CD8-positive, alpha-beta memory T cell (primary cell): ENCODE results near the gene DNAH3. TPM values are rescaled to one million over a fixed set of nuclear protein-coding genes. Genes with fewer than 3 reads are reported as not detected.

Experiments
- CTCF ChIA-PET: fragments of 350-600 bp; sonication (Branson Sonifier 250); formaldehyde crosslinking; loops from one replicate; lab custom pipeline; 2021; ENCODE audit warnings: antibody characterized with exemption; lab: Charles Lee
- POLR2A ChIA-PET: fragments of 350-600 bp; sonication (Branson Sonifier 250); formaldehyde crosslinking; loops from one replicate; lab custom pipeline; 2021; ENCODE audit warnings: antibody characterized with exemption; lab: Charles Lee
- DNase-seq, 5 donors: peaks; one replicate each; pipeline versions ENCODE4 v3.0.0 to v3.0.0-alpha.2; 2020 to 2022; ENCODE audit warnings: mixed read lengths in 1 of 5
- H3K27ac ChIP-seq: one replicate; pipeline ENCODE4 v1.7.0; 2013; ENCODE audit warnings: low read depth, mild to moderate bottlenecking, low read length, moderate library complexity
- H3K27me3 ChIP-seq: 2 replicates; pipeline ENCODE4 v1.7.0; 2013; ENCODE audit warnings: low read length, mild to moderate bottlenecking; ENCODE audit not compliant: insufficient read depth, poor library complexity, severe bottlenecking
- H3K36me3 ChIP-seq: 2 replicates; pipeline ENCODE4 v1.7.0; 2013; ENCODE audit warnings: mild to moderate bottlenecking, low read length, moderate library complexity; ENCODE audit not compliant: insufficient read depth
- H3K4me1 ChIP-seq: 2 replicates; pipeline ENCODE4 v1.7.0; 2013; ENCODE audit warnings: mild to moderate bottlenecking, low read length, moderate library complexity; ENCODE audit not compliant: insufficient read depth
- H3K4me3 ChIP-seq: 2 replicates; pipeline ENCODE4 v1.7.0; 2013; ENCODE audit warnings: mild to moderate bottlenecking, low read length
- H3K9me3 ChIP-seq: 2 replicates; pipeline ENCODE4 v1.7.0; 2013; ENCODE audit warnings: mild to moderate bottlenecking, low read length
- H3K27ac Mint-ChIP-seq, 8 donors: one replicate each; pipeline ENCODE4 v1.8.0; 2020 to 2021; ENCODE audit warnings: mixed read lengths in 8 of 8, mild to moderate bottlenecking in 6 of 8, inconsistent platforms in 3 of 8, moderate library complexity in 3 of 8
- H3K27me3 Mint-ChIP-seq, 2 donors: one replicate each; pipeline ENCODE4 v1.8.0; 2020 to 2021; ENCODE audit warnings: mixed read lengths in 2 of 2, mild to moderate bottlenecking in 1 of 2, moderate library complexity in 1 of 2
- H3K36me3 Mint-ChIP-seq, 3 donors: one replicate each; pipeline ENCODE4 v1.8.0; 2020 to 2021; ENCODE audit warnings: mixed read lengths in 3 of 3, inconsistent platforms in 1 of 3, mild to moderate bottlenecking in 1 of 3
- H3K4me1 Mint-ChIP-seq, 3 donors: one replicate each; pipeline ENCODE4 v1.8.0; 2020 to 2021; ENCODE audit warnings: mixed read lengths in 3 of 3, inconsistent platforms in 1 of 3, mild to moderate bottlenecking in 1 of 3
- H3K4me3 Mint-ChIP-seq, 7 donors: one replicate each; pipeline ENCODE4 v1.8.0; 2020 to 2021; ENCODE audit warnings: mixed read lengths in 7 of 7, mild to moderate bottlenecking in 6 of 7, moderate library complexity in 4 of 7, inconsistent platforms in 2 of 7
- H3K9me3 Mint-ChIP-seq, 5 donors: one replicate each; pipeline ENCODE4 v1.8.0; 2020 to 2022; ENCODE audit warnings: mixed read lengths in 5 of 5, mild to moderate bottlenecking in 3 of 5, moderate library complexity in 2 of 5, inconsistent platforms in 1 of 5
- polyA plus RNA-seq: library from polyadenylated mRNA; unstranded; fragments of 300-500 nt; fragmentation: Illumina TruSeq; gene quantifications from one replicate; pipeline ENCODE4 v1.2.3, GENCODE V29; 2021
- total RNA-seq, 2 experiments: library from RNA; stranded (reverse); gene quantifications; one replicate each; pipeline ENCODE4 v1.2.3, GENCODE V29; 2021

The DNAH3 gene
- total and polyA plus RNA-seq, 3 experiments from 2014 or later = not detected

DNA sequence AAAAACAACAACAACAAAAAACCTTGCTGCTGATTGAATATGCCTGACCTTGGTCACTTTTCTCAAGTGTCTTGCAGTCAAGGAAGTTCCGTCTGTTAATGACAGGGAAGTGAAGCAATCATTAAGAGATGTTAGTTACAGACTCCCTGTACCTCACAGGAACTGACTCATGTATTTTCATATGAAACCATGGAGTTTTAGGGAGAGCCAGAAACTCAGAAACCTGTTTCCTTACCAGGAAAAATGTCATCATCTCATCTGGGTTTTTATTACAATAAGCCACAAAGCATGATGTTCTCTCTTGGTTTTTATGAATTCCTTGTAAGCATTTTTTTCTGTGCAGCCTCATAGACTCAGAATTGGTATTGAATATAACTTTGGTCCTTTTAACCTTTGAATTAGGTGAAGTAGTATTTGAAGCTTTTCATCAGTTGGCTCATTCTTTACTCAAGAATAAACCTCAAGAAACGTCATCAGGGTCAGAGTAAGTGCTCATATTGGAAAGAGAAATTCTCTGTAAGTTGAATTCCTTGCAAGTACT, 239.8 kb downstream of the DNAH3 start:
- ChIA-PET CTCF (no interaction called here), POLR2A (no interaction called here)
- Mint-ChIP-seq H3K4me3 (no peak overlapping the region), H3K4me1 (peaks cover 2 to 15% (median 8%) of the 10 kb centered on the region in 3 donors), H3K27me3 (no peaks in the 10 kb centered on the region), H3K9me3 (no peaks in the 10 kb centered on the region), H3K36me3 (peaks cover 0 to 5% (median 0%) of the 10 kb centered on the region in 3 donors), H3K27ac (peak overlapping the region in 1 of 8 donors; percentile 69)
- no peak overlapping the region for H3K4me3 ChIP-seq
- no peaks in the 10 kb centered on the region for H3K4me1 ChIP-seq
- no peaks in the 10 kb centered on the region for H3K9me3 ChIP-seq
- H3K27ac ChIP-seq = peak overlapping the region; percentile 17
- no peaks in the 10 kb centered on the region for H3K27me3 ChIP-seq
- H3K36me3 ChIP-seq = no peaks in the 10 kb centered on the region
- DNase-seq = no peak

DNA sequence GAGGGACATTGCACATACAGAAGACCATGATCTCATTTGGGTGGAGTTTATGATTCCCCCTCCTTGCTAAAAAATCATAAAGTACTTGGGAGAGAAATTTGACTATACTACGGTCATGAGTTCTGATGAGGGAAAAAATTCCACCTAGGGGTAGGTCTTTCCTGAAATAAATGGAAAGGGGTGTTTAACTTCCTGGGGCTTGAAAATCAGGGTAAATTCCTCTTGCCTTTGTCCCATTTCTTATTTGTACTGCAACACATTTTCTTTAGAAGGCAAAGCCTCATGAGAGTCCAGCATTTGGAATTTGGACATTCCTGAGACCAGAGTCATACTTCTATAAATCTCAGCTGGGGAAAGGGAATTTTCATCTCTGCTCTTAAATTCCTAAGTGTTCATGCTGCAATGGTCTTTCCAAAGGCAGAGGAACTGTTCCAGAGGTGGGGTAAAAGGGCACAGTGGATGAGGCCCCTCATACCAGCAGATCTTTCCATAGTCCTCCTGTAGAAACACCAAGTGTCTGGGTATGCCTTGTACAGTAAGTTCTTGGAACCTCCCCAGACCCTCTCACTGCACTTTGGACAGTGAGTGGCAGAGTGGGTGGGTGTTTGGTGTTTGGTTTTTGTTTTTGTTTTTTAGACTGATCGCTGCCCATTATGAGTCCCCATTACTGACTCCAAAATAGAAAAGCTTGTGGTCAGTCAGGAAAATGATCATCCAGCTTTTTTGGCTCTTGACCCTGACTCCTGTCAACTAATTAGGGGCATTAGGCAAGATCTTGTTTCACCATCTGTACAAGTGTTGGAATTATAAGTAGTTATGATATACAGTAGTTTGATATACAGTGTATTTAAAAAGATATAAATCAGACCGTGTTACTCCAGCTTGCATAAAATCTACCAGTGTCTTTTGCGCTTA, 244.0 kb downstream of the DNAH3 start:
- H3K9me3 Mint-ChIP-seq = peaks cover 0 to 1% (median 0%) of the 10 kb centered on the region in 5 donors
- no peak overlapping the region for H3K4me3 Mint-ChIP-seq
- H3K4me1 Mint-ChIP-seq = peaks cover 33 to 55% (median 47%) of the 10 kb centered on the region in 3 donors
- peak overlapping the region in 3 of 8 donors; percentile 25 to 96 (median 62) for H3K27ac Mint-ChIP-seq
- Histone ChIP-seq H3K27ac (no peak overlapping the region), H3K4me1 (peaks cover 28% of the 10 kb centered on the region), H3K4me3 (no peak overlapping the region), H3K9me3 (no peaks in the 10 kb centered on the region), H3K27me3 (no peaks in the 10 kb centered on the region), H3K36me3 (no peaks in the 10 kb centered on the region)
- H3K36me3 Mint-ChIP-seq = no peaks in the 10 kb centered on the region
- POLR2A ChIA-PET = no interaction called here
- no peak for DNase-seq
- CTCF ChIA-PET = no interaction called here
- H3K27me3 Mint-ChIP-seq = no peaks in the 10 kb centered on the region

DNA sequence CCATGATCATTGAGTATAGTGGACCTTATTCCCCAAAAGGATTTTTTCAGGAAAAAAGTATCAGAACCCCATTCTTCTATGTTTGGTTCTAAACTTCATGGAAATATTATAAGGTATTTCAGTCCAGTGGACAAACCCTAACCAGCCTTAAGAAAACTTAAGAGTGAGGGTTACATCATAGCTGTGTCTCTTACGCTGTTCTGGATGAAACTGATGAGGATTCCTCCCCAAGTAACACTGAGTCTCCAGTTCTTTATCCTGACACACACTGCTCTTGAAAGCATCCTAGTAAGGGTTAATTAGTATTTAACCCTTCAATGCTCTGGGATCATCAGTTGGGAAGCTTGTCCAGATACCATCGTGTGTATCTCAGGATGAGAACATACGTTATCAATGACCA, 245.1 kb downstream of the DNAH3 start:
- Histone ChIP-seq H3K27me3 (no peaks in the 10 kb centered on the region), H3K4me1 (peaks cover 34% of the 10 kb centered on the region), H3K4me3 (no peak overlapping the region), H3K9me3 (no peaks in the 10 kb centered on the region), H3K36me3 (no peaks in the 10 kb centered on the region), H3K27ac (no peak overlapping the region)
- CTCF ChIA-PET = no interaction called here
- POLR2A ChIA-PET = no interaction called here
- no peaks in the 10 kb centered on the region for H3K27me3 Mint-ChIP-seq
- no peak overlapping the region for H3K4me3 Mint-ChIP-seq
- H3K9me3 Mint-ChIP-seq = peaks cover 0 to 1% (median 0%) of the 10 kb centered on the region in 5 donors
- DNase-seq = no peak
- H3K27ac Mint-ChIP-seq = peak overlapping the region in 2 of 8 donors; percentile 1 to 10
- peaks cover 39 to 56% (median 55%) of the 10 kb centered on the region in 3 donors for H3K4me1 Mint-ChIP-seq
- peaks cover 0 to 3% (median 0%) of the 10 kb centered on the region in 3 donors for H3K36me3 Mint-ChIP-seq

DNA sequence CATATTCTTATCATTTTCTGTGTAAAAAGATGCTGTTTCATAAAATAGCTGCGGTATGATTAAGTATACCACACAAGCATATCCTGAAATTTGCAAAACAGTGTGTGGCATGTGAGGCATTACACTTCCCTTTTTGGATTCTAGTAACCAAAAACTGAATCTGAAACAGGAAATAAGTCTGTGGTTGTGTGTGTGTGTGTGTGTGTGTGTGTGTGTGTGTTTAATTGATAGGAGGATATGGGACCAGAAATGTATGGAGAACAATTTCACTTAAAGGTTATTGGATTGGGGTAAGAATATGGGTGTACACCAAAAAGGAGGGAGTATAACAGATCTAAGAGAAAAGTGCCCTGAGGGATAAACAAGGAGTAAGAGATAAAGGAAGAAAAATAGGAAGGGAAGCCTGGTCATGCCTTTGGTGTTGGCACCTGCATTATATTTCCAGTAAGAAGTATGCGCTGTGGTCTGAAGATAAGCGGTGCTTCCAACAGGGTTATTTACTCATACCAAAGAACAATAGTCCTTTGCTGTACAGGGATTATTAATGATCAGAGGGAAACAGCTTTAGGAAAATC, 246.1 kb downstream of the DNAH3 start:
- peaks cover 0 to 1% (median 0%) of the 10 kb centered on the region in 5 donors for H3K9me3 Mint-ChIP-seq
- Histone ChIP-seq H3K27ac (no peak overlapping the region), H3K27me3 (no peaks in the 10 kb centered on the region), H3K36me3 (no peaks in the 10 kb centered on the region), H3K4me1 (peaks cover 34% of the 10 kb centered on the region), H3K9me3 (no peaks in the 10 kb centered on the region), H3K4me3 (no peak overlapping the region)
- H3K4me1 Mint-ChIP-seq = peaks cover 41 to 62% (median 59%) of the 10 kb centered on the region in 3 donors
- peak overlapping the region; percentile 0 to 72 (median 41) for H3K4me3 Mint-ChIP-seq
- peak overlapping the region; percentile 8 to 100 (median 80) for H3K27ac Mint-ChIP-seq
- CTCF ChIA-PET = no interaction called here
- DNase-seq = peak in 2 of 5 donors; percentile 52
- POLR2A ChIA-PET = no interaction called here
- peaks cover 0 to 6% (median 0%) of the 10 kb centered on the region in 3 donors for H3K36me3 Mint-ChIP-seq
- peaks cover 0 to 4% of the 10 kb centered on the region in 2 donors for H3K27me3 Mint-ChIP-seq

DNA sequence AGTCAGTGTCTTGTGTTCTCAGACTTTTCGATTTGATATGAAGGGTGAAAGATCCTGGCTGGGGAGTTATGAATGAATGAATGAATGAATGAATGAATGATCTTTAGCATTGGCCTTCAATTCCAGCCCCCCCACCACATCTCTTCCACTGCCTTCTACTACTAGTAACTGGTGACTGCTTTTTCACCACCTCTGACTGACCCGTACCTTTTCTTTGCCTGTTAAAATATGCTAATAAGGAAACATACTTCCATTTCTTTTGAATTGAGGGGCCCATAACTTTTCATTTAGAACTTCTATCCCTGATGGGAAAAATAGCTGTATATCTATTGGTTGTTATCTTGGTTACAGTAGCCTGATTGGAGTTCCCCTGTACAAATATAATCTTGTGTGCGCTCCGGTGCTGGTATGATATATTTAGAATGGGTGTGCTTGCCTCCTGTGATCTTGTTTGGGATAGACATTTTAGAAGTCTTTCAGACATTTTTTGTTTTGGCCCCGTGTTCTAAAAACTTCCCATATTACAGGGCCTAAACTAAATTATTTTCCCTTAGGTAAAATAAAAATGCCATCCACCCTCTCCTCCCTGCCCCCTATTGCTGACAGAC, 246.6 kb downstream of the DNAH3 start:
- H3K36me3 ChIP-seq = no peaks in the 10 kb centered on the region
- Mint-ChIP-seq H3K4me3 (peak overlapping the region; percentile 0 to 72 (median 41)), H3K27ac (peak overlapping the region; percentile 8 to 100 (median 80)), H3K4me1 (peaks cover 47 to 68% (median 65%) of the 10 kb centered on the region in 3 donors), H3K27me3 (peaks cover 0 to 4% of the 10 kb centered on the region in 2 donors), H3K36me3 (peaks cover 0 to 7% (median 0%) of the 10 kb centered on the region in 3 donors), H3K9me3 (peaks cover 0 to 1% (median 0%) of the 10 kb centered on the region in 5 donors)
- H3K4me1 ChIP-seq = peaks cover 40% of the 10 kb centered on the region
- H3K27ac ChIP-seq = no peak overlapping the region
- POLR2A ChIA-PET = no interaction called here
- no peaks in the 10 kb centered on the region for H3K9me3 ChIP-seq
- H3K4me3 ChIP-seq = peak overlapping the region; percentile 10
- CTCF ChIA-PET = no interaction called here
- no peaks in the 10 kb centered on the region for H3K27me3 ChIP-seq
- DNase-seq = no peak

DNA sequence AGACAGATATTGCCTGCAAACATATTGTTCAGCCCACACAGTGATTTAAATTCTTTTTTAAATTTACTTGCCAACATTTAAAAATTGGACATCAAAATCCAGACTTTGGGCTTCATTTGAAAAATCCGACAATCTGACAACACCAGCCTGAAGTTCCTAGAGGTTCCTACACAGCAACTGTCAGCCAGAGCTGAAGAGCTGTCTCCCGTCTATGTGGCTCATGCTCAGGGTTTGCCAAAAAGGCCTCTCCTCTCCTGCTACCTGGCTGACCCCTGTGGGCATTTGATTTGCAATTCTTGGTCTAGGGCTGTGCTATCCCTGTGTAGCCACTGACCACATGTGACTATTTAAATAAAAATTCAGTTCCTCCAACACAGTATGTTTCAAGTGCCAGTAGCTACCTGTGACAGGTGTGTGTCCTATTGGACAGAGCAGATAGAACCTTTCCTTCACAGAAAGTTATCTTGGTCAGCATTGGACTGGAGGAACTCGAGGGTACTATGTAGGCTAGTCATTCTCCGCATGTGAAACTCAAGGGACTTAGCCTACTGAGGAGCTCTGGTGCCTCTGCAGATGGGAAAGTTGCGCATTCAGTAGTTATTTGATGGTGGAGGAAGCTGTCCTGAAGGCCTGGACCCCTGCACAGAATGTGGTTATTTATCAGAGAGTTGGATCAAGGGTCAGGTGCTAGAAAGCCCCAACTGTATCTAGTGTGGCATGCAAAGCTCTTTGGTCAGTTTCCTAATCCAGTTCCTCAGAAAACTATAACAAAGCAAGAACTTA, 247.3 kb downstream of the DNAH3 start:
- Mint-ChIP-seq H3K4me3 (peak overlapping the region in 4 of 7 donors; percentile 18 to 72 (median 53)), H3K27ac (peak overlapping the region; percentile 30 to 100 (median 89)), H3K27me3 (peaks cover 0 to 4% of the 10 kb centered on the region in 2 donors), H3K4me1 (peaks cover 54 to 75% (median 72%) of the 10 kb centered on the region in 3 donors), H3K9me3 (peaks cover 0 to 1% (median 0%) of the 10 kb centered on the region in 5 donors), H3K36me3 (peaks cover 0 to 7% (median 0%) of the 10 kb centered on the region in 3 donors)
- DNase-seq = no peak
- Histone ChIP-seq H3K9me3 (no peaks in the 10 kb centered on the region), H3K4me3 (no peak overlapping the region), H3K36me3 (no peaks in the 10 kb centered on the region), H3K27ac (no peak overlapping the region), H3K4me1 (peaks cover 42% of the 10 kb centered on the region), H3K27me3 (no peaks in the 10 kb centered on the region)
- POLR2A ChIA-PET = interaction anchor here (1.2 kb wide), 1 partner anchor 28 kb away, joined by 4 read pairs; no protein-coding TSS in a partner anchor
- CTCF ChIA-PET = interaction anchor here (1.1 kb wide), 1 partner anchor 29 kb away, joined by 3 read pairs; no protein-coding TSS in a partner anchor

DNA sequence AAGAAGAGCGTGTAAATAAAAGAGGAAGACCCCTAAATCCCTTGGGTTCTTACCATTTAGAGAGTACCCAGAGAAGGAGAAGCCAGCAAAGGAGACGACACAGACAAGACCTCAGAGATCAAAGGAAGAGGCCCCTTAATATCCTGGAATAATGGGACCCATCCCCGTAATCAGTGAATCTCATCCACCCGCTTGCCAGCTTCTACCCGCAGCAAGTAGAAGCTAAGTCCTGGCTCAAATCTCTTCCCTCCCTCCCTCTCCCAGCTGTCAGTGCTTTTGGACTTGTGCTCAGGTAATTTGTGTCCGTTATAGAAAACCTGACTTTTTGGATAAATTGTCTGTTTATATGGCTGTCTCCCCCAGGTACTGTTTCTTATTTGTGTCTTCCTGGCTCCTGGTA, 248.2 kb downstream of the DNAH3 start:
- POLR2A ChIA-PET = interaction anchor here (0.6 to 1.2 kb wide), 2 partner anchors 19 to 27 kb away, joined by 3 to 4 read pairs; no protein-coding TSS in a partner anchor
- H3K4me3 ChIP-seq = no peak overlapping the region
- DNase-seq = no peak
- Mint-ChIP-seq H3K4me3 (peak overlapping the region in 6 of 7 donors; percentile 18 to 97 (median 93)), H3K9me3 (peaks cover 0 to 1% (median 0%) of the 10 kb centered on the region in 5 donors), H3K27ac (peak overlapping the region; percentile 85 to 100 (median 97)), H3K4me1 (peaks cover 62 to 84% (median 81%) of the 10 kb centered on the region in 3 donors), H3K27me3 (peaks cover 0 to 4% of the 10 kb centered on the region in 2 donors), H3K36me3 (peaks cover 0 to 8% (median 5%) of the 10 kb centered on the region in 3 donors)
- H3K27me3 ChIP-seq = no peaks in the 10 kb centered on the region
- H3K4me1 ChIP-seq = peaks cover 42% of the 10 kb centered on the region
- no peak overlapping the region for H3K27ac ChIP-seq
- no peaks in the 10 kb centered on the region for H3K9me3 ChIP-seq
- no peaks in the 10 kb centered on the region for H3K36me3 ChIP-seq
- CTCF ChIA-PET = interaction anchor here (1.1 kb wide), 1 partner anchor 28 kb away, joined by 3 read pairs; no protein-coding TSS in a partner anchor
